Upper lobe of left lung (tissue), 6 donors: ENCODE measurements around the gene KLHL17. TPM values are rescaled to one million over a fixed set of nuclear protein-coding genes. Genes with fewer than 3 reads are reported as not detected.
"Not testable (repeated sequence)": the region's sequence is repeated elsewhere in the genome, so short reads cannot be mapped to it uniquely, and the experiment has no call there.

Source experiments
- ATAC-seq, 2 donors: fragments of 200-7000 bp; cut with Tn5 transposase; one replicate each; pipeline ENCODE4 v1.9.1; 2022; ENCODE audit warnings: mild to moderate bottlenecking in 2 of 2, moderate library complexity in 2 of 2; ENCODE audit not compliant: low FRiP score in 2 of 2
- DNase-seq, 2 donors: peaks; one replicate each; pipeline ENCODE4 v3.0.0-alpha.2; 2019 to 2020
- H3K27ac ChIP-seq, 4 donors: fragments of 200-600 bp; sonication (generic); one replicate each; pipeline ENCODE4 v1.5.1; 2016 to 2019
- H3K27me3 ChIP-seq, 4 donors: fragments of 200-600 bp; sonication (generic); one replicate each; pipeline ENCODE4 v1.5.1; 2017 to 2019
- H3K36me3 ChIP-seq, 4 donors: fragments of 200-600 bp; sonication (generic); one replicate each; pipeline ENCODE4 v1.5.1; 2016 to 2019
- H3K4me1 ChIP-seq, 4 donors: fragments of 200-600 bp; sonication (generic); one replicate each; pipeline ENCODE4 v1.5.1; 2018 to 2019
- H3K4me3 ChIP-seq, 4 donors: fragments of 200-600 bp; sonication (generic); one replicate each; pipeline ENCODE4 v1.5.1; 2017 to 2019; ENCODE audit warnings: mild to moderate bottlenecking in 2 of 4, moderate library complexity in 1 of 4
- H3K9me3 ChIP-seq, 4 donors: fragments of 200-600 bp; sonication (generic); one replicate each; pipeline ENCODE4 v1.5.1; 2018 to 2019
- EP300 ChIP-seq, 4 donors: sonication (generic); formaldehyde crosslinking; IDR thresholded peaks; one replicate each; pipeline ENCODE4 v1.5.1; 2017; ENCODE audit warnings: antibody characterized with exemption in 4 of 4, control low read depth in 2 of 4
- POLR2A ChIP-seq, 4 donors: fragments of 450-650 bp; IDR thresholded peaks; one replicate each; pipeline ENCODE4 v1.5.1; 2016 to 2017; ENCODE audit warnings: antibody characterized with exemption in 4 of 4, mild to moderate bottlenecking in 2 of 4
- POLR2AphosphoS5 ChIP-seq, 2 donors: sonication (generic); formaldehyde crosslinking; IDR thresholded peaks; one replicate each; pipeline ENCODE4 v1.5.1; 2017; ENCODE audit warnings: antibody characterized with exemption in 2 of 2
- WGBS, 2 donors: methylation state at CpG; one replicate each; pipeline ENCODE4 v1.1.5; 2017 to 2018; 5-methylcytosine and 5-hydroxymethylcytosine counted together
- total RNA-seq, 6 donors: library from RNA; depleted of rRNA in 4 of 6; stranded (reverse); fragments of >200 nt in 4 of 6; gene quantifications; one replicate each; pipeline versions ENCODE4 v1.1.0 to v1.2.1, GENCODE V29; 2016 to 2021
- TF ChIP-seq, protein P1 (sequence below), 6 experiments: fragments of 450-650 bp in 4 of 6; fragments of 200-600 bp in 2 of 6; sonication (generic) in 2 of 6; IDR thresholded peaks; one replicate each; pipeline ENCODE4 v1.5.1; 2016 to 2019; ENCODE audit warnings: antibody characterized with exemption in 6 of 6
- donor health status: DM: no; HTN: no; CAD: no; lungs with moderate emphysema.
- donor health status: DM: no; HTN: yes; CAD: no; lungs with severe emphysema.

Gene KLHL17
- total RNA-seq, 6 donors from 2014 or later, result 4.7 to 45.1 (median 16.5) TPM

DNA sequence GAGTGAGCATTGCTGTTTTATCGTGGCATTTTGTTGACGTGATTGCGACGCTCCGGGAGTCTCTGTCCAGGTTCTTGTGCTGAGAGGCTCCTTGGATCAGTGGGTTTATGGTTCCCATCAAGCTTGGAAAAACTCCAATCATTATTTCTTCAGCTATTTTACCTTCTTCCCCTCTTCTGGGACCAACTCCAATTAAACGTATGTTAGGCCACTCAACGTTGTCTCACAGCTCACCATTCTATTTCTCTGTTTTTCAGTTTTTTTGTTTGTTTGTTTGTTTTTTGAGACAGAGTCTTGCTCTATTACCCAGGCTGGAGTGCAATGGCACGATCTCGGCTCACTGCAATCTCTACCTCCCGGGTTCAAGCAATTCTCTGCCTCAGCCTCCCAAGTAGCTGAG lies 31.5 kb downstream of the KLHL17 start:
- Histone ChIP-seq H3K27ac (no peak overlapping the region), H3K27me3 (no peaks in the 10 kb centered on the region), H3K36me3 (no peaks in the 10 kb centered on the region), H3K4me3 (no peak overlapping the region), H3K4me1 (peaks cover 0 to 3% (median 0%) of the 10 kb centered on the region in 4 donors), H3K9me3 (peaks cover 0 to 10% (median 5%) of the 10 kb centered on the region in 4 donors)
- TF ChIP-seq EP300 (IDR thresholded peaks at IDR 0.05) (no peak), POLR2A (IDR thresholded peaks at IDR 0.05) (no peak), POLR2AphosphoS5 (IDR thresholded peaks at IDR 0.05) (no peak)
- TF ChIP-seq, protein P1, sequence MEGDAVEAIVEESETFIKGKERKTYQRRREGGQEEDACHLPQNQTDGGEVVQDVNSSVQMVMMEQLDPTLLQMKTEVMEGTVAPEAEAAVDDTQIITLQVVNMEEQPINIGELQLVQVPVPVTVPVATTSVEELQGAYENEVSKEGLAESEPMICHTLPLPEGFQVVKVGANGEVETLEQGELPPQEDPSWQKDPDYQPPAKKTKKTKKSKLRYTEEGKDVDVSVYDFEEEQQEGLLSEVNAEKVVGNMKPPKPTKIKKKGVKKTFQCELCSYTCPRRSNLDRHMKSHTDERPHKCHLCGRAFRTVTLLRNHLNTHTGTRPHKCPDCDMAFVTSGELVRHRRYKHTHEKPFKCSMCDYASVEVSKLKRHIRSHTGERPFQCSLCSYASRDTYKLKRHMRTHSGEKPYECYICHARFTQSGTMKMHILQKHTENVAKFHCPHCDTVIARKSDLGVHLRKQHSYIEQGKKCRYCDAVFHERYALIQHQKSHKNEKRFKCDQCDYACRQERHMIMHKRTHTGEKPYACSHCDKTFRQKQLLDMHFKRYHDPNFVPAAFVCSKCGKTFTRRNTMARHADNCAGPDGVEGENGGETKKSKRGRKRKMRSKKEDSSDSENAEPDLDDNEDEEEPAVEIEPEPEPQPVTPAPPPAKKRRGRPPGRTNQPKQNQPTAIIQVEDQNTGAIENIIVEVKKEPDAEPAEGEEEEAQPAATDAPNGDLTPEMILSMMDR (IDR thresholded peaks at IDR 0.05), result no peak
- ATAC-seq (no peak), DNase-seq (no peak)
- WGBS, 2 donors, result 95 to 98% methylated on average over 10 of the region's 10 CpGs

- ATAC-seq, result no peak
- DNase-seq, result no peak
- Histone ChIP-seq H3K4me3 (no peak overlapping the region), H3K36me3 (no peaks in the 10 kb centered on the region), H3K27ac (no peak overlapping the region), H3K27me3 (peaks cover 0 to 3% (median 0%) of the 10 kb centered on the region in 4 donors), H3K9me3 (peaks cover 0 to 10% (median 5%) of the 10 kb centered on the region in 4 donors), H3K4me1 (peaks cover 0 to 3% (median 0%) of the 10 kb centered on the region in 4 donors)
- TF ChIP-seq EP300 (IDR thresholded peaks at IDR 0.05) (no peak), POLR2AphosphoS5 (IDR thresholded peaks at IDR 0.05) (no peak), POLR2A (IDR thresholded peaks at IDR 0.05) (no peak)
- TF ChIP-seq, protein P1 (IDR thresholded peaks at IDR 0.05), result no peak
- WGBS, 2 donors, result 88% methylated on average over 7 of the region's 7 CpGs
Measured at GRCh38 chr1:992362-992761, 32.0 kb downstream of the KLHL17 start.

DNA sequence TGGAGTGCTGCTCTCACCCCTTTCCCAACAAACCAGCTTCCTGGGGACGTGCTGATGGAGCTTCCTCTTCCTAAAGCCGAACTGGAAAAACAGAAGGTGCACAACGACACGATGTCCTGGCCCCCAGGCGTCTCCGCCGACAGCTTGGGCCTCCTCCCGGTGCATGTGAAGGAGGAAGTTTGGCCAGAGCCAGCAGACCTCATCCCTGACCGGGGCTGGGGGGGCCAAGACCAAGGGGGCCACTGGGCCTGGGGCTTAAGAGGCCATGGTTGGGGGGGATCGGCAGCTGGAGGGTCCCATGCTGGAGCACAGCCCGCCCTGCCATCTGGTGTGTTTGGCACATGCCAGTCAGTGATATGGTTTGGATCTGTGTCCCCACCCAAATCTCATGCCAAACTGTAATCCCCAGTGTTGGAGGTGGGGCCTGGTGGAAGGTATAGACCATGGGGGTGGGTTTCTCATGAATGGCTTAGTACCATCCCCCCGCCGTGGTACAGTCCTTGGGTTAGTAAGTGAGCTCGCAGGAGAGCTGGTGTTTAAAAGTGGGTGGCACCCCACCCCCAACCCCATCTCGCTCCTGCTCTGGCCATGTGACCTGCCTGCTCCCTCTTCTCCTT lies 33.1 kb downstream of the KLHL17 start:
- WGBS, 2 donors, result 76 to 77% methylated on average over 10 to 15 of the region's 15 CpGs
- H3K36me3 ChIP-seq, result no peaks in the 10 kb centered on the region
- H3K4me1 ChIP-seq, result peaks cover 4 to 8% (median 6%) of the 10 kb centered on the region in 4 donors
- peaks cover 0 to 14% (median 9%) of the 10 kb centered on the region in 4 donors for H3K27me3 ChIP-seq
- H3K9me3 ChIP-seq, result peaks cover 0 to 10% (median 5%) of the 10 kb centered on the region in 4 donors
- ATAC-seq, result no peak
- TF ChIP-seq, protein P1 (IDR thresholded peaks at IDR 0.05), result no peak
- TF ChIP-seq POLR2A (IDR thresholded peaks at IDR 0.05) (no peak), EP300 (IDR thresholded peaks at IDR 0.05) (no peak), POLR2AphosphoS5 (IDR thresholded peaks at IDR 0.05) (no peak)
- no peak overlapping the region for H3K27ac ChIP-seq
- no peak for DNase-seq
- no peak overlapping the region for H3K4me3 ChIP-seq

GRCh38 chr1:994546-994945 lies 34.2 kb downstream of the KLHL17 start:
- H3K9me3 ChIP-seq, H3K36me3 ChIP-seq, ATAC-seq, H3K4me3 ChIP-seq, DNase-seq, H3K27ac ChIP-seq: not testable (repeated sequence)
- Histone ChIP-seq H3K4me1 (peaks cover 9 to 19% (median 17%) of the 10 kb centered on the region in 4 donors), H3K27me3 (peaks cover 0 to 24% (median 15%) of the 10 kb centered on the region in 4 donors)
- WGBS, 2 donors, result 56 to 85% methylated on average over 2 to 6 of the region's 6 CpGs

DNA sequence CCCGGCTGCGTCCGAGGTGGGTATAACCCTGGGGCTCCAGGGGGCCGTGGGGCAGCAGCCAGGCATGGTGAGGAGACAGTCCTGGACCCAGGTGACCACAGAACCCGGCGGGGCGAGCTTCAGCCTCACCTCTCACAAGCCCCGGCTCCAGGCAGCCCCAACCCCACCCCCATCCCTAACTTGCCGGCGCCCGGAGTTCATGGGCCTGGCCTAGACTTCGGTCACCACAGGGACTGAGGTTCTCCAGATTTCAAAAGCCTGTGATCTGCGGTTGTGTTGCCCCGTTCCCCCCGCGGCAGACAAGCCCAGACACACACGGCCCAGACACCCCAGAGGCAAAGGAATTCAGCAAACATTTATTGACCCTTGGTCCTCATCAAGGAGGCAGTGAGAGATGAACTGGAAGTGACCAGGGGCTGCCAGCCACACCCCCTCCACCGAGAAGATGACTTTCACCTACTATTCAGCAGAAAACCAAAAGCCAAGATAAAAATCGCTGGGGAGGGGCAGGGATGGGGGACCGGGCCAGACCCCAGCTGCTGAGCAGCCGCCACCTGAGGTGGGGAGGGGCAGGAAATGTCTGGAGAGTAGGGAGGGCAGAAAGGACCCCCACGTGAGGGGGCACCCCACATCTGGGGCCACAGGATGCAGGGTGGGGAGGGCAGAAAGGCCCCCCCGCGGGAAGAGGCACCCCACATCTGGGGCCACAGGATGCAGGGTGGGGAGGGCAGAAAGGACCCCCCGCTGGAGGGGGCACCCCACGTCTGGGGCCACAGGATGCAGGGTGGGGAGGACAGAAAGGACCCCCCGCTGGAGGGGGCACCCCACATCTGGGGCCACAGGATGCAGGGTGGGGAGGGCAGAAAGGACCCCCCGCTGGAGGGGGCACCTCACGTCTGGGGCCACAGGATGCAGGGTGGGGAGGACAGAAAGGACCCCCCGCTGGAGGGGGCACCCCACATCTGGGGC lies 35.6 kb downstream of the KLHL17 start:
- Histone ChIP-seq H3K27ac (no peak overlapping the region), H3K27me3 (peaks cover 0 to 34% (median 16%) of the 10 kb centered on the region in 4 donors), H3K4me1 (peaks cover 17 to 33% (median 26%) of the 10 kb centered on the region in 4 donors), H3K4me3 (no peak overlapping the region), H3K9me3 (peaks cover 0 to 10% (median 5%) of the 10 kb centered on the region in 4 donors), H3K36me3 (no peaks in the 10 kb centered on the region)
- TF ChIP-seq POLR2A (IDR thresholded peaks at IDR 0.05), result no peak
- TF ChIP-seq POLR2AphosphoS5 (IDR thresholded peaks at IDR 0.05), result no peak
- TF ChIP-seq, protein P1 (IDR thresholded peaks at IDR 0.05), result no peak
- no peak for TF ChIP-seq EP300 (IDR thresholded peaks at IDR 0.05)
- 31 to 35% methylated on average over 10 to 25 of the region's 30 CpGs for WGBS, 2 donors
- ATAC-seq, result no peak
- peak in 1 of 2 donors; percentile 69 for DNase-seq
